Measurements from ENCODE around the gene ZPR1.
"Not testable (repeated sequence)": the region's sequence is repeated elsewhere in the genome, so short reads cannot be mapped to it uniquely, and the experiment has no call there.

Gene ZPR1

GRCh38 chr11:116823031-116823843 lies 35.4 kb upstream of the ZPR1 start, which contains the start of gene APOA4:
TSS of gene APOA4 (minus strand) at chr11:116823304. CDS start at chr11:116823191, 113 bp downstream.
- no peak for DNase-seq

GRCh38 chr11:116822575-116822974 lies 34.8 kb upstream of the ZPR1 start:
- DNase-seq = no peak

GRCh38 chr11:116821050-116821918 lies 33.5 kb upstream of the ZPR1 start:
- no peak for DNase-seq

GRCh38 chr11:116819049-116819448 lies 31.2 kb upstream of the ZPR1 start:
- DNase-seq = no peak

GRCh38 chr11:116814502-116814901 lies 26.7 kb upstream of the ZPR1 start:
- no peak for DNase-seq

- no peak for DNase-seq
Observed at GRCh38 chr11:116813781-116814471, 26.1 kb upstream of the ZPR1 start.

- DNase-seq = no peak
Observed at GRCh38 chr11:116813170-116813569, 25.3 kb upstream of the ZPR1 start.

- DNase-seq = no peak
Observed at GRCh38 chr11:116812109-116812508, 24.3 kb upstream of the ZPR1 start.

GRCh38 chr11:116811194-116811593 lies 23.4 kb upstream of the ZPR1 start:
- DNase-seq = no peak

GRCh38 chr11:116808262-116809175 lies 20.7 kb upstream of the ZPR1 start:
- no peak for DNase-seq

- no peak for DNase-seq
Observed at GRCh38 chr11:116807601-116808261, 19.9 kb upstream of the ZPR1 start.

GRCh38 chr11:116804001-116804400 lies 16.2 kb upstream of the ZPR1 start:
- DNase-seq = no peak

- not testable (repeated sequence) for DNase-seq
Observed at GRCh38 chr11:116801662-116802061, 13.8 kb upstream of the ZPR1 start.

GRCh38 chr11:116800610-116801009 lies 12.8 kb upstream of the ZPR1 start:
- DNase-seq = no peak

- DNase-seq = no peak
Observed at GRCh38 chr11:116798368-116798767, 10.5 kb upstream of the ZPR1 start.

GRCh38 chr11:116797816-116798215 lies 10.0 kb upstream of the ZPR1 start:
- DNase-seq = no peak

GRCh38 chr11:116796548-116796947 lies 8.7 kb upstream of the ZPR1 start:
- DNase-seq = no peak

- DNase-seq = no peak
Observed at GRCh38 chr11:116794851-116795250, 7.0 kb upstream of the ZPR1 start.

GRCh38 chr11:116793772-116794097 lies 5.9 kb upstream of the ZPR1 start:
- no peak for DNase-seq

GRCh38 chr11:116792869-116793771 lies 5.3 kb upstream of the ZPR1 start:
- no peak for DNase-seq

Data from activated effector memory CD4-positive, alpha-beta T cell treated with anti-CD3 and anti-CD28 coated beads, Interleukin-2, amount 50 U/mL, for 16 hours (primary cell).